PFSK-1 (cell line): ENCODE results near the gene CHST9.

ENCODE experiments used
- FOXP2 ChIP-seq: optimal IDR thresholded peaks from 2 replicates; pipeline ENCODE3; 2011; ENCODE audit warnings: borderline replicate concordance, control low read depth, inconsistent platforms; ENCODE audit not compliant: insufficient read depth; ENCODE audit errors: extremely low read length, extremely low read depth
- POLR2AphosphoS5 ChIP-seq: IDR thresholded peaks from 2 replicates; pipeline ENCODE4 v1.6.1; 2012; ENCODE audit warnings: low read depth, mild to moderate bottlenecking, control low read depth, low read length, moderate library complexity
- SIN3A ChIP-seq: IDR thresholded peaks from 2 replicates; pipeline ENCODE4 v1.6.1; 2012; ENCODE audit warnings: mild to moderate bottlenecking, low read length, moderate library complexity, borderline replicate concordance; ENCODE audit not compliant: insufficient read depth
- TAF1 ChIP-seq: IDR thresholded peaks from 2 replicates; pipeline ENCODE4 v1.6.1; 2012; ENCODE audit warnings: low read length, control low read depth, borderline replicate concordance; ENCODE audit not compliant: insufficient read depth
- TF ChIP-seq, protein P1 (sequence below), 2 experiments: IDR thresholded peaks; 2 replicates each; pipeline versions ENCODE4 v1.6.1 to v1.8.0; 2011 to 2012; ENCODE audit warnings: low read depth in 2 of 2, low read length in 2 of 2, control low read depth in 1 of 2, inconsistent platforms in 1 of 2, mild to moderate bottlenecking in 1 of 2, moderate library complexity in 1 of 2; ENCODE audit not compliant: insufficient read depth in 1 of 2

CHST9 gene

GRCh38 chr18:26931659-26932058, 253.4 kb downstream of the CHST9 start:
- no peak for TF ChIP-seq SIN3A
- TF ChIP-seq, protein P1, sequence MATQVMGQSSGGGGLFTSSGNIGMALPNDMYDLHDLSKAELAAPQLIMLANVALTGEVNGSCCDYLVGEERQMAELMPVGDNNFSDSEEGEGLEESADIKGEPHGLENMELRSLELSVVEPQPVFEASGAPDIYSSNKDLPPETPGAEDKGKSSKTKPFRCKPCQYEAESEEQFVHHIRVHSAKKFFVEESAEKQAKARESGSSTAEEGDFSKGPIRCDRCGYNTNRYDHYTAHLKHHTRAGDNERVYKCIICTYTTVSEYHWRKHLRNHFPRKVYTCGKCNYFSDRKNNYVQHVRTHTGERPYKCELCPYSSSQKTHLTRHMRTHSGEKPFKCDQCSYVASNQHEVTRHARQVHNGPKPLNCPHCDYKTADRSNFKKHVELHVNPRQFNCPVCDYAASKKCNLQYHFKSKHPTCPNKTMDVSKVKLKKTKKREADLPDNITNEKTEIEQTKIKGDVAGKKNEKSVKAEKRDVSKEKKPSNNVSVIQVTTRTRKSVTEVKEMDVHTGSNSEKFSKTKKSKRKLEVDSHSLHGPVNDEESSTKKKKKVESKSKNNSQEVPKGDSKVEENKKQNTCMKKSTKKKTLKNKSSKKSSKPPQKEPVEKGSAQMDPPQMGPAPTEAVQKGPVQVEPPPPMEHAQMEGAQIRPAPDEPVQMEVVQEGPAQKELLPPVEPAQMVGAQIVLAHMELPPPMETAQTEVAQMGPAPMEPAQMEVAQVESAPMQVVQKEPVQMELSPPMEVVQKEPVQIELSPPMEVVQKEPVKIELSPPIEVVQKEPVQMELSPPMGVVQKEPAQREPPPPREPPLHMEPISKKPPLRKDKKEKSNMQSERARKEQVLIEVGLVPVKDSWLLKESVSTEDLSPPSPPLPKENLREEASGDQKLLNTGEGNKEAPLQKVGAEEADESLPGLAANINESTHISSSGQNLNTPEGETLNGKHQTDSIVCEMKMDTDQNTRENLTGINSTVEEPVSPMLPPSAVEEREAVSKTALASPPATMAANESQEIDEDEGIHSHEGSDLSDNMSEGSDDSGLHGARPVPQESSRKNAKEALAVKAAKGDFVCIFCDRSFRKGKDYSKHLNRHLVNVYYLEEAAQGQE (IDR thresholded peaks at IDR 0.05; ENCODE audit: insufficient read depth in 1 of 2, low read depth in 2 of 2, low read length in 2 of 2): no peak
- TF ChIP-seq TAF1: no peak
- no peak for TF ChIP-seq POLR2AphosphoS5
- TF ChIP-seq FOXP2: no peak

DNA sequence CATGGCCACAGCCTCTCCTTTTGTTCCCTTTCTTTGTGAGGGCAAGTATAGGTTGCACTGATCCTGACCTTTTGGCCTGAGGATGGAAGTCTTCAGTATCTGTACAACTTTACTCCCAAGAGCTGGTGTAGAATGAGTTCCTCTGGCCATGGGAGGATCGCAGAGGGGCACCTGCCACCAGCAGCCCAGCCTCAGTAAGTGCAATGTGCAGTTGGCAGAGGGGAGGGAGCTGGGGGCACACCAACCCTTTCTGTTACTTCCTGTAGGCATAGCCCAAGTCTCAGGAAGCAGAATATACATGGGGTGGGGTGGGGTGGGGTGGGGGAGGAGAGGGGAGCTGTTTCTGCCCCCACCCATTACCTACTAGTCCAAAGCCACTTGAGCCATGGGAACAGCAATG, 254.5 kb downstream of the CHST9 start:
- TF ChIP-seq, protein P1 (IDR thresholded peaks at IDR 0.05; ENCODE audit: insufficient read depth in 1 of 2, low read depth in 2 of 2, low read length in 2 of 2): no peak
- no peak for TF ChIP-seq SIN3A
- no peak for TF ChIP-seq FOXP2
- no peak for TF ChIP-seq POLR2AphosphoS5
- no peak for TF ChIP-seq TAF1

GRCh38 chr18:26928670-26929313, 256.3 kb downstream of the CHST9 start:
- TF ChIP-seq POLR2AphosphoS5: no peak
- TF ChIP-seq, protein P1 (IDR thresholded peaks at IDR 0.05; ENCODE audit: insufficient read depth in 1 of 2, low read depth in 2 of 2, low read length in 2 of 2): no peak
- no peak for TF ChIP-seq TAF1
- no peak for TF ChIP-seq FOXP2
- no peak for TF ChIP-seq SIN3A

GRCh38 chr18:26926066-26926675, 258.9 kb downstream of the CHST9 start:
- TF ChIP-seq TAF1 (no peak), SIN3A (no peak), POLR2AphosphoS5 (no peak), FOXP2 (no peak)
- TF ChIP-seq, protein P1 (IDR thresholded peaks at IDR 0.05; ENCODE audit: insufficient read depth in 1 of 2, low read depth in 2 of 2, low read length in 2 of 2): no peak
